Measurements from ENCODE around the gene OLFM1. TPM values are rescaled to one million over a fixed set of nuclear protein-coding genes. Genes with fewer than 3 reads are reported as not detected.

The OLFM1 gene
- total RNA-seq, 1 experiment from 2014 or later, result 0.39 TPM

DNA sequence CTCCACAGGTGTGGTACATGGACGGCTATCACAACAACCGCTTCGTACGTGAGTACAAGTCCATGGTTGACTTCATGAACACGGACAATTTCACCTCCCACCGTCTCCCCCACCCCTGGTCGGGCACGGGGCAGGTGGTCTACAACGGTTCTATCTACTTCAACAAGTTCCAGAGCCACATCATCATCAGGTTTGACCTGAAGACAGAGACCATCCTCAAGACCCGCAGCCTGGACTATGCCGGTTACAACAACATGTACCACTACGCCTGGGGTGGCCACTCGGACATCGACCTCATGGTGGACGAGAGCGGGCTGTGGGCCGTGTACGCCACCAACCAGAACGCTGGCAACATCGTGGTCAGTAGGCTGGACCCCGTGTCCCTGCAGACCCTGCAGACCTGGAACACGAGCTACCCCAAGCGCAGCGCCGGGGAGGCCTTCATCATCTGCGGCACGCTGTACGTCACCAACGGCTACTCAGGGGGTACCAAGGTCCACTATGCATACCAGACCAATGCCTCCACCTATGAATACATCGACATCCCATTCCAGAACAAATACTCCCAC lies 32.1 kb downstream of the OLFM1 start:
- intact Hi-C loops (cut with micrococcal nuclease; ENCODE audit: unreplicated experiment), result no loop called here
- Histone ChIP-seq H3K4me1 (ENCODE audit: control insufficient read depth, insufficient read depth, low read length) (no peaks in the 10 kb centered on the region), H3K9me3 (ENCODE audit: control insufficient read depth, insufficient read depth, low read depth, low read length) (no peaks in the 10 kb centered on the region), H3K4me3 (ENCODE audit: low read depth in 2 of 2, low read length in 2 of 2) (no peak overlapping the region), H3K27me3 (ENCODE audit: control insufficient read depth, insufficient read depth, low read length) (no peaks in the 10 kb centered on the region), H3K36me3 (ENCODE audit: control insufficient read depth, insufficient read depth, low read length) (no peaks in the 10 kb centered on the region), H3K27ac (ENCODE audit: low read length) (no peak overlapping the region)
- TF ChIP-seq SIN3A (IDR thresholded peaks at IDR 0.05; ENCODE audit: borderline replicate concordance, insufficient read depth, low read depth, low read length) (no peak), POLR2AphosphoS5 (IDR thresholded peaks at IDR 0.05; ENCODE audit: low read depth, low read length) (no peak), TCF7L2 (IDR thresholded peaks at IDR 0.05; ENCODE audit: low read depth, low read length) (no peak), CTCF (IDR thresholded peaks at IDR 0.05) (no peak)
- TF ChIP-seq, protein P1, sequence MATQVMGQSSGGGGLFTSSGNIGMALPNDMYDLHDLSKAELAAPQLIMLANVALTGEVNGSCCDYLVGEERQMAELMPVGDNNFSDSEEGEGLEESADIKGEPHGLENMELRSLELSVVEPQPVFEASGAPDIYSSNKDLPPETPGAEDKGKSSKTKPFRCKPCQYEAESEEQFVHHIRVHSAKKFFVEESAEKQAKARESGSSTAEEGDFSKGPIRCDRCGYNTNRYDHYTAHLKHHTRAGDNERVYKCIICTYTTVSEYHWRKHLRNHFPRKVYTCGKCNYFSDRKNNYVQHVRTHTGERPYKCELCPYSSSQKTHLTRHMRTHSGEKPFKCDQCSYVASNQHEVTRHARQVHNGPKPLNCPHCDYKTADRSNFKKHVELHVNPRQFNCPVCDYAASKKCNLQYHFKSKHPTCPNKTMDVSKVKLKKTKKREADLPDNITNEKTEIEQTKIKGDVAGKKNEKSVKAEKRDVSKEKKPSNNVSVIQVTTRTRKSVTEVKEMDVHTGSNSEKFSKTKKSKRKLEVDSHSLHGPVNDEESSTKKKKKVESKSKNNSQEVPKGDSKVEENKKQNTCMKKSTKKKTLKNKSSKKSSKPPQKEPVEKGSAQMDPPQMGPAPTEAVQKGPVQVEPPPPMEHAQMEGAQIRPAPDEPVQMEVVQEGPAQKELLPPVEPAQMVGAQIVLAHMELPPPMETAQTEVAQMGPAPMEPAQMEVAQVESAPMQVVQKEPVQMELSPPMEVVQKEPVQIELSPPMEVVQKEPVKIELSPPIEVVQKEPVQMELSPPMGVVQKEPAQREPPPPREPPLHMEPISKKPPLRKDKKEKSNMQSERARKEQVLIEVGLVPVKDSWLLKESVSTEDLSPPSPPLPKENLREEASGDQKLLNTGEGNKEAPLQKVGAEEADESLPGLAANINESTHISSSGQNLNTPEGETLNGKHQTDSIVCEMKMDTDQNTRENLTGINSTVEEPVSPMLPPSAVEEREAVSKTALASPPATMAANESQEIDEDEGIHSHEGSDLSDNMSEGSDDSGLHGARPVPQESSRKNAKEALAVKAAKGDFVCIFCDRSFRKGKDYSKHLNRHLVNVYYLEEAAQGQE (IDR thresholded peaks at IDR 0.05; ENCODE audit: insufficient read depth in 1 of 2, low read depth in 2 of 2, low read length in 1 of 2), result no peak
- POLR2A ChIA-PET, result no interaction called here
- BruUV-seq (replicated peaks), result no TSS peak
- ATAC-seq, result no peak
- no peak for DNase-seq (ENCODE audit: low read depth, low spot score)
- CTCF ChIA-PET, result no interaction called here
- in situ Hi-C loops (cut with HindIII; ENCODE audit: low pct_unique_long_range_greater_than_20kb, low sequenced_read_pairs), result no loop called here

GRCh38 chr9:135120249-135120648 lies 32.8 kb downstream of the OLFM1 start:
- H3K27ac ChIP-seq (ENCODE audit: low read length), result no peak overlapping the region
- in situ Hi-C loops (cut with HindIII; ENCODE audit: low pct_unique_long_range_greater_than_20kb, low sequenced_read_pairs), result no loop called here
- H3K9me3 ChIP-seq (ENCODE audit: control insufficient read depth, insufficient read depth, low read depth, low read length), result no peaks in the 10 kb centered on the region
- POLR2A ChIA-PET, result no interaction called here
- intact Hi-C loops (cut with micrococcal nuclease; ENCODE audit: unreplicated experiment), result no loop called here
- DNase-seq (ENCODE audit: low read depth, low spot score) (no peak), ATAC-seq (no peak)
- H3K4me3 ChIP-seq (ENCODE audit: low read depth in 2 of 2, low read length in 2 of 2), result no peak overlapping the region
- H3K36me3 ChIP-seq (ENCODE audit: control insufficient read depth, insufficient read depth, low read length), result no peaks in the 10 kb centered on the region
- H3K4me1 ChIP-seq (ENCODE audit: control insufficient read depth, insufficient read depth, low read length), result no peaks in the 10 kb centered on the region
- CTCF ChIA-PET, result no interaction called here
- no TSS peak for BruUV-seq (replicated peaks)
- H3K27me3 ChIP-seq (ENCODE audit: control insufficient read depth, insufficient read depth, low read length), result no peaks in the 10 kb centered on the region
- TF ChIP-seq, protein P1 (IDR thresholded peaks at IDR 0.05; ENCODE audit: insufficient read depth in 1 of 2, low read depth in 2 of 2, low read length in 1 of 2), result no peak
- TF ChIP-seq POLR2AphosphoS5 (IDR thresholded peaks at IDR 0.05; ENCODE audit: low read depth, low read length) (no peak), TCF7L2 (IDR thresholded peaks at IDR 0.05; ENCODE audit: low read depth, low read length) (no peak), SIN3A (IDR thresholded peaks at IDR 0.05; ENCODE audit: borderline replicate concordance, insufficient read depth, low read depth, low read length) (no peak), CTCF (IDR thresholded peaks at IDR 0.05) (no peak)

All from Panc1 (cell line).